HG03280 (cell line): Measurements from ENCODE around the gene GPALPP1.
"Not testable (repeated sequence)": the region's sequence is repeated elsewhere in the genome, so short reads cannot be mapped to it uniquely, and the experiment has no call there.

ENCODE experiments used
- ATAC-seq: cut with Tn5 transposase; IDR thresholded peaks from one replicate; pipeline ENCODE4 v1.9.1; 2021; ENCODE audit warnings: mild to moderate bottlenecking, moderate library complexity; ENCODE audit not compliant: unreplicated experiment

Gene GPALPP1

GRCh38 chr13:45060062-45060461 is 70.7 kb downstream of the GPALPP1 start:
- no peak for ATAC-seq

GRCh38 chr13:45063261-45063860 is 74.0 kb downstream of the GPALPP1 start:
- ATAC-seq: no peak

- ATAC-seq: not testable (repeated sequence)
Measured at GRCh38 chr13:45063889-45064288, 74.6 kb downstream of the GPALPP1 start.

GRCh38 chr13:45064889-45065288 is 75.6 kb downstream of the GPALPP1 start:
- ATAC-seq: no peak

- no peak for ATAC-seq
Measured at GRCh38 chr13:45068036-45069001, 79.0 kb downstream of the GPALPP1 start.

- no peak for ATAC-seq
Measured at GRCh38 chr13:45073809-45074208, 84.5 kb downstream of the GPALPP1 start.

- no peak for ATAC-seq
Measured at GRCh38 chr13:45074721-45075120, 85.4 kb downstream of the GPALPP1 start.

GRCh38 chr13:45078003-45078402 is 88.7 kb downstream of the GPALPP1 start:
- ATAC-seq: no peak
